Activated CD8-positive, alpha-beta memory T cell treated with anti-CD3 and anti-CD28 coated beads, Interleukin-2, amount 50 U/mL, for 48 hours (primary cell): Measurements from ENCODE around the gene POLR3K.

Experiments
- DNase-seq: peaks from one replicate; pipeline ENCODE4 v3.0.0-alpha.2; 2020

POLR3K gene

GRCh38 chr16:53346-54236, at the start of gene POLR3K, which contains the start of gene SNRNP25:
TSS of gene POLR3K (minus strand) at chr16:53608. CDS start at chr16:53586, 22 bp downstream.
TSS of gene SNRNP25 (plus strand) at chr16:53828. CDS start at chr16:54017, 189 bp downstream.
- peak; percentile 98 for DNase-seq

GRCh38 chr16:102060-102855, 48.9 kb upstream of the POLR3K start:
- DNase-seq, result no peak

DNA sequence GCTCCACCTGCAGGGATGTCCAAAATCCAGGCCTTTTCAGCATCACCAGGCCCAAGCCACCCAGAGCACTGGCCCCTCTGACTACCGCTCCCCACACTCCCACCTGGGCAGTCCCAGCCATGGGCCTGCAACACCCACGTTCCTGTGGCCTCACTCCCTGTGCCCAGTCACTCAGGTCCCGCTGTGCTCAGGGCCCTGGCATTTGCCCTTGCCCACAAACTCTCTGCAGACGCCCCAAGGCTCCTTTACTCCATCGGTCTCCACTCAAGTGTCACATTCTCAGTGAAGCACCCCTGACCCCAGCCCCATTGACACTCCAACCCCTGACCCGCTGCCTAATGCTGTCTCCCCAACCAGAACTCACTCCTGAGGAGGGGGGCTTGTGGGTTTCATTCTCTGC, 48.2 kb upstream of the POLR3K start:
- no peak for DNase-seq

DNA sequence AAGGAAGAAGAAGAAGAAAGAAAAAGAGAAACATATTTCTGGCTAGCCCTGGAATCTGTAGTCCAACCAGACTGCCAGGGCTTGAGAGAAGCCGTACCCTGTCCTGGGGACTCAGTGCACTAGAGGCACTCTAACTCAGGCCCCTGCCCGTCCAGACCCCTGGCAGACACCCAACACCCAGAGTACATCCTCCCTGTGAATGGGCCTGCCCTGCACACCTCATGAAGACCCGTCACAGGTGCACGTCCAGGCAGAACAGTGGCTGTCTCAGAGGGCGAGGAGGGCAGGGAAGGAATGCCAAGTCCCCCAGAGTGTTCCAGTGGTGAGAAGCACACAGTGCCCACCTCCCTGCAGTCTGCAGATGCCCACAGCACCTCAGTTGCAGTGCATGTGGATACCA, 47.6 kb upstream of the POLR3K start:
- no peak for DNase-seq

- DNase-seq, result no peak
These were observed 44.4 kb upstream of the POLR3K start for GRCh38 chr16:97822-98221.

- peak; percentile 98 for DNase-seq
These were observed 43.5 kb upstream of the POLR3K start for GRCh38 chr16:96935-97381.

- DNase-seq, result no peak
These were observed 41.5 kb upstream of the POLR3K start for GRCh38 chr16:94918-95265.

GRCh38 chr16:92431-93339, 39.3 kb upstream of the POLR3K start:
- no peak for DNase-seq

GRCh38 chr16:91484-91883, 38.1 kb upstream of the POLR3K start:
- DNase-seq, result no peak

GRCh38 chr16:89391-90302, 36.2 kb upstream of the POLR3K start:
- no peak for DNase-seq

DNA sequence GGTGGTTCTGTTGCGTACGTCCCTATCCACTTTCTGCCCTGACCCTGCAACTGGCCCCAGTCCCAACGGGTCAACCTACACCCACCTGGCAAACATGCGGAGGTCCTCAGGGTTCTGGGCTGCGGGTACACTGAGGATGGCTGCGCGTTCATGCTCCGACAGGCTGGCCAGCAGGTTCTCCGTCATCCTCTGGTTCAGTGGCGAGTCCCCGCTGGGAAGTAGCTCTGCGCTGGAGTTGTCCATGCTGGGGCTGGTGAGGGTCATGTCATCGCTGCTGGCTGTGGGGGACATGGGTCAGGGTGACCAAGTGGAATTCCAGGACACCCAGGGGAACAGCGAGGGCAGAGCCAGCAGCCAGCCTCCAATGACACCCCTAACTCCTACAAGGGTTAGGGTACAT, 35.2 kb upstream of the POLR3K start:
- DNase-seq, result no peak

DNA sequence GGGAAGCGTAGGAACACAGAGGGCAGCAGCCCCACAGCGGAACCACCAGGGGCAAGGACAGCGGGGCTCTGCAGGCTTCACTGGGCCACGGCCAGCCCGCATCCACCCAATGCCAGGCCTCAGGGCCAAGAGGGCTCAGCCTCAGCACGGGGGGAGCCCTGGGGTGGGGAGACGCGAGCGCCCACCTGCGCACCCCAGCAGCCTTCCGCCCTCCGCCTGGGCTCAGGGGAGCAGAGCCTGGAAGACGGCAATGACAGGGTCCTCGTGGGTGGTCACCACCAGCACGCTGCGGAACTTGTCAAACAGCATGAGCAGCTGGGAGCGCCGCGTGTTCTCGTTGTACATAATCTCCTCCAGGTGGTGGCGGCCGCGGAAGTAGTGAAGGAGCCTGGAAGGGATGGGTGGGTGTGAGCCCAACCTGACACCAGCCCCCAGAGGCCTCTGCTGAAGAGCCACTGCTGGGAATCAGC, 33.1 kb upstream of the POLR3K start:
- DNase-seq, result no peak

GRCh38 chr16:85865-86264, 32.5 kb upstream of the POLR3K start:
- DNase-seq, result no peak

GRCh38 chr16:85407-85782, 32.0 kb upstream of the POLR3K start:
- DNase-seq, result no peak

DNA sequence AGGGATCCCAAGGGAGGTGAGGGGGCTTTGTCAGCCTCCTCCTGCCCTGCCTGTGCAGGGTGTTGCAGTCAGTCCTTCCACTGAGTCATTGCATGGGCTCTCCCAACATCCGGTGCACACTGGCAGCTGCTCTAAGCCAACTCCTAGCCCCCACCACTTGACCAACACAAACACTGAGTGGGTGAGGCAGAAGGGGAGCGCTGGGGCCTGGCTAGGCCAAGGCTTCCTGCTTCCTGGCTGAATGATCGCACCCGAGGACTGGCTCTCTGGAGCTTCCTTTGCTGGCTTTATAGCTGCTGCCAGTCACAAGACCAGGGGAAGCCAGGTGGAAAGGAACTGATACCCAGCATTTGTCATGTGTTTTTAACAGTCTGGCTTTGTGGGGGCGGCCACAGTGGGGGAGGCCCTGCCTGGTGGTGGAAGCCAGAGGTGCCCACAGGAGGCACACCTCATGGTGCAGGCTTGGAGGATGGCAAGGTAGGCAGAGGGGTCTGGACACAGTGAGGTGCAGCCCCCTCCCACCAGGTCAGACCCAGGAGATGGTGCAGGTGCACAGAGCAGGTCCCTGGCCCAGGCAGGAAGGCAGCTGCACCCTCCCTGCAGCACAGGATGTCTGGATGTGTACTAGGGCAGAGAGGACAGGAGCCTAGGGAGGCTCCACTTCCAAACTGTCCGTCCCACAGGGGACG, 31.5 kb upstream of the POLR3K start:
- peak; percentile 80 for DNase-seq

- no peak for DNase-seq
These were observed 30.6 kb upstream of the POLR3K start for GRCh38 chr16:83781-84615.

GRCh38 chr16:83060-83603, 29.7 kb upstream of the POLR3K start:
- no peak for DNase-seq

- no peak for DNase-seq
These were observed 26.0 kb upstream of the POLR3K start for GRCh38 chr16:79151-80054.
